Skeletal muscle cell (primary cell): ENCODE results near the gene NR3C1.
"Not testable (repeated sequence)": the region's sequence is repeated elsewhere in the genome, so short reads cannot be mapped to it uniquely, and the experiment has no call there.

Experiments used
- DNase-seq: peaks from one replicate; pipeline ENCODE4 v3.0.0-alpha.2; 2010; ENCODE audit warnings: low read depth
- H3K4me3 ChIP-seq: 2 replicates; pipeline ENCODE4 v1.5.1; 2011; ENCODE audit warnings: low read depth, mild to moderate bottlenecking, control low read depth, low read length, moderate library complexity

NR3C1 gene

GRCh38 chr5:143345671-143346440 lies 57.6 kb downstream of the NR3C1 start:
- DNase-seq: no peak
- no peak overlapping the region for H3K4me3 ChIP-seq

GRCh38 chr5:143343042-143343441 lies 60.4 kb downstream of the NR3C1 start:
- no peak for DNase-seq

GRCh38 chr5:143342607-143343006 lies 60.9 kb downstream of the NR3C1 start:
- no peak for DNase-seq
- H3K4me3 ChIP-seq: no peak overlapping the region

More at GRCh38 chr5:143343042-143343441, 60.4 kb downstream of the NR3C1 start:
- no peak overlapping the region for H3K4me3 ChIP-seq

GRCh38 chr5:143341807-143342570 lies 61.5 kb downstream of the NR3C1 start:
- H3K4me3 ChIP-seq: no peak overlapping the region
- peak; percentile 30 for DNase-seq

GRCh38 chr5:143340891-143341685 lies 62.4 kb downstream of the NR3C1 start:
- H3K4me3 ChIP-seq: no peak overlapping the region
- no peak for DNase-seq

GRCh38 chr5:143338658-143339366 lies 64.7 kb downstream of the NR3C1 start:
- no peak overlapping the region for H3K4me3 ChIP-seq
- peak; percentile 65 for DNase-seq

- no peak for DNase-seq
- H3K4me3 ChIP-seq: no peak overlapping the region
These were observed 65.5 kb downstream of the NR3C1 start for GRCh38 chr5:143337946-143338345.

GRCh38 chr5:143336485-143336884 lies 67.0 kb downstream of the NR3C1 start:
- H3K4me3 ChIP-seq: no peak overlapping the region
- no peak for DNase-seq

- no peak for DNase-seq
- no peak overlapping the region for H3K4me3 ChIP-seq
These were observed 68.6 kb downstream of the NR3C1 start for GRCh38 chr5:143334903-143335302.

GRCh38 chr5:143334380-143334779 lies 69.1 kb downstream of the NR3C1 start:
- H3K4me3 ChIP-seq, DNase-seq: not testable (repeated sequence)

GRCh38 chr5:143331956-143332355 lies 71.5 kb downstream of the NR3C1 start:
- no peak overlapping the region for H3K4me3 ChIP-seq
- no peak for DNase-seq

- DNase-seq: no peak
- no peak overlapping the region for H3K4me3 ChIP-seq
These were observed 73.6 kb downstream of the NR3C1 start for GRCh38 chr5:143329843-143330242.

GRCh38 chr5:143328589-143329220 lies 74.8 kb downstream of the NR3C1 start:
- DNase-seq: no peak
- H3K4me3 ChIP-seq: no peak overlapping the region

- not testable (repeated sequence) for H3K4me3 ChIP-seq, DNase-seq
These were observed 78.4 kb downstream of the NR3C1 start for GRCh38 chr5:143325086-143325485.

- not testable (repeated sequence) for DNase-seq, H3K4me3 ChIP-seq
These were observed 80.4 kb downstream of the NR3C1 start for GRCh38 chr5:143322931-143323630.

- DNase-seq: no peak
- no peak overlapping the region for H3K4me3 ChIP-seq
These were observed 81.3 kb downstream of the NR3C1 start for GRCh38 chr5:143322176-143322575.

GRCh38 chr5:143319437-143320227 lies 83.9 kb downstream of the NR3C1 start:
- no peak for DNase-seq
- H3K4me3 ChIP-seq: no peak overlapping the region

- no peak for DNase-seq
- no peak overlapping the region for H3K4me3 ChIP-seq
These were observed 84.7 kb downstream of the NR3C1 start for GRCh38 chr5:143318833-143319232.
